Measurements from ENCODE around the gene SCAPER.

GRCh38 chr15:76334438-76335306 lies 570.5 kb downstream of the SCAPER start:
- no peak for TF ChIP-seq ZBTB33 (IDR thresholded peaks at IDR 0.05)
- TF ChIP-seq CTCF (IDR thresholded peaks at IDR 0.05; ENCODE audit: low read depth, low read length, missing input control): no peak
- no peak for TF ChIP-seq REST (IDR thresholded peaks at IDR 0.05)
- TF ChIP-seq HNF4G (IDR thresholded peaks at IDR 0.05): no peak
- no peak for TF ChIP-seq FOXA1 (IDR thresholded peaks at IDR 0.05)
- TF ChIP-seq, protein P1, sequence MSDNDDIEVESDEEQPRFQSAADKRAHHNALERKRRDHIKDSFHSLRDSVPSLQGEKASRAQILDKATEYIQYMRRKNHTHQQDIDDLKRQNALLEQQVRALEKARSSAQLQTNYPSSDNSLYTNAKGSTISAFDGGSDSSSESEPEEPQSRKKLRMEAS (IDR thresholded peaks at IDR 0.05): no peak
- TF ChIP-seq YY1 (IDR thresholded peaks at IDR 0.05): no peak
- TF ChIP-seq GABPA (IDR thresholded peaks at IDR 0.05 in 1 of 2, conservative IDR thresholded peaks at IDR 0.05 in 1 of 2): no peak
- TF ChIP-seq RAD21 (IDR thresholded peaks at IDR 0.05): no peak
